Measurements from ENCODE around the gene NDRG4. TPM values are rescaled to one million over a fixed set of nuclear protein-coding genes. Genes with fewer than 3 reads are reported as not detected.

NDRG4 gene
- total RNA-seq, 1 donor from 2014 or later, result 8.7 TPM

- TF ChIP-seq CTCF (IDR thresholded peaks at IDR 0.05), result no peak
- no peaks in the 10 kb centered on the region for H3K9me3 Mint-ChIP-seq (ENCODE audit: low read depth)
- H3K27me3 Mint-ChIP-seq (ENCODE audit: low read depth), result no peaks in the 10 kb centered on the region
- peaks cover under 1% of the 10 kb centered on the region for H3K4me1 Mint-ChIP-seq (ENCODE audit: low read depth)
- H3K27ac Mint-ChIP-seq (ENCODE audit: unreplicated experiment), result no peak overlapping the region
- H3K36me3 Mint-ChIP-seq (ENCODE audit: low read depth), result peaks cover 31% of the 10 kb centered on the region
- no peak for DNase-seq (ENCODE audit: low spot score)
- no peak overlapping the region for H3K4me3 Mint-ChIP-seq (ENCODE audit: unreplicated experiment)
These were observed 41.8 kb downstream of the NDRG4 start for GRCh38 chr16:58541711-58542110.

GRCh38 chr16:58542291-58542690 is 42.3 kb downstream of the NDRG4 start:
- no peak for DNase-seq (ENCODE audit: low spot score)
- peaks cover 33% of the 10 kb centered on the region for H3K36me3 Mint-ChIP-seq (ENCODE audit: low read depth)
- no peaks in the 10 kb centered on the region for H3K9me3 Mint-ChIP-seq (ENCODE audit: low read depth)
- H3K27me3 Mint-ChIP-seq (ENCODE audit: low read depth), result no peaks in the 10 kb centered on the region
- no peak for TF ChIP-seq CTCF (IDR thresholded peaks at IDR 0.05)
- no peak overlapping the region for H3K4me3 Mint-ChIP-seq (ENCODE audit: unreplicated experiment)
- no peak overlapping the region for H3K27ac Mint-ChIP-seq (ENCODE audit: unreplicated experiment)
- peaks cover 5% of the 10 kb centered on the region for H3K4me1 Mint-ChIP-seq (ENCODE audit: low read depth)

- DNase-seq (ENCODE audit: low spot score), result no peak
- Mint-ChIP-seq H3K9me3 (ENCODE audit: low read depth) (no peaks in the 10 kb centered on the region), H3K36me3 (ENCODE audit: low read depth) (peaks cover 29% of the 10 kb centered on the region), H3K4me3 (ENCODE audit: unreplicated experiment) (no peak overlapping the region), H3K27me3 (ENCODE audit: low read depth) (no peaks in the 10 kb centered on the region), H3K4me1 (ENCODE audit: low read depth) (peaks cover 8% of the 10 kb centered on the region), H3K27ac (ENCODE audit: unreplicated experiment) (no peak overlapping the region)
- TF ChIP-seq CTCF (IDR thresholded peaks at IDR 0.05), result no peak
These were observed 43.7 kb downstream of the NDRG4 start for GRCh38 chr16:58543685-58544084.

- H3K27me3 Mint-ChIP-seq (ENCODE audit: low read depth), result no peaks in the 10 kb centered on the region
- H3K9me3 Mint-ChIP-seq (ENCODE audit: low read depth), result no peaks in the 10 kb centered on the region
- H3K4me3 Mint-ChIP-seq (ENCODE audit: unreplicated experiment), result no peak overlapping the region
- peaks cover 26% of the 10 kb centered on the region for H3K36me3 Mint-ChIP-seq (ENCODE audit: low read depth)
- TF ChIP-seq CTCF (IDR thresholded peaks at IDR 0.05), result no peak
- no peak overlapping the region for H3K27ac Mint-ChIP-seq (ENCODE audit: unreplicated experiment)
- no peak for DNase-seq (ENCODE audit: low spot score)
- H3K4me1 Mint-ChIP-seq (ENCODE audit: low read depth), result peaks cover 8% of the 10 kb centered on the region
These were observed 48.4 kb downstream of the NDRG4 start for GRCh38 chr16:58548378-58548777.

GRCh38 chr16:58551496-58551895 is 51.6 kb downstream of the NDRG4 start:
- Mint-ChIP-seq H3K9me3 (ENCODE audit: low read depth) (no peaks in the 10 kb centered on the region), H3K27ac (ENCODE audit: unreplicated experiment) (no peak overlapping the region), H3K27me3 (ENCODE audit: low read depth) (no peaks in the 10 kb centered on the region), H3K4me3 (ENCODE audit: unreplicated experiment) (no peak overlapping the region), H3K4me1 (ENCODE audit: low read depth) (peaks cover 9% of the 10 kb centered on the region), H3K36me3 (ENCODE audit: low read depth) (peaks cover 26% of the 10 kb centered on the region)
- no peak for DNase-seq (ENCODE audit: low spot score)
- TF ChIP-seq CTCF (IDR thresholded peaks at IDR 0.05), result no peak
